RWPE1 (cell line): ENCODE data around the gene TUB.

ENCODE experiments used
- CTCF ChIA-PET: fragments of 350-600 bp; sonication (Branson Sonifier 250); formaldehyde crosslinking; extraction: SDS; loops from one replicate; lab custom pipeline; 2021; lab: Yijun Ruan, JAX
- POLR2A ChIA-PET: fragments of 400-600 bp; formaldehyde crosslinking; extraction: SDS; loops from one replicate; lab custom pipeline; 2020; ENCODE audit warnings: antibody characterized with exemption; ENCODE audit not compliant: low non-redundant PET; lab: Yijun Ruan, JAX
- DNase-seq: peaks from one replicate; pipeline ENCODE4 v3.0.0; 2012; ENCODE audit warnings: low spot score
- H3K27ac ChIP-seq: fragments of 450-650 bp; 2 replicates; pipeline ENCODE4 v1.5.1; 2017
- CTCF ChIP-seq: fragments of 450-650 bp; conservative IDR thresholded peaks from 2 replicates; pipeline ENCODE4 v1.5.1; 2017; ENCODE audit warnings: low read depth, mild to moderate bottlenecking

TUB gene

GRCh38 chr11:8058216-8058615 lies 22.8 kb upstream of the TUB start:
- POLR2A ChIA-PET: no interaction called here
- no peak for TF ChIP-seq CTCF
- DNase-seq: no peak
- no peak overlapping the region for H3K27ac ChIP-seq
- CTCF ChIA-PET: no interaction called here

GRCh38 chr11:8059030-8059429 lies 22.0 kb upstream of the TUB start:
- H3K27ac ChIP-seq: no peak overlapping the region
- DNase-seq: no peak
- ChIA-PET POLR2A (no interaction called here), CTCF (no interaction called here)
- no peak for TF ChIP-seq CTCF

- CTCF ChIA-PET: no interaction called here
- TF ChIP-seq CTCF: no peak
- POLR2A ChIA-PET: no interaction called here
- no peak overlapping the region for H3K27ac ChIP-seq
- DNase-seq: no peak
Observed at GRCh38 chr11:8059571-8060011, 21.4 kb upstream of the TUB start.

GRCh38 chr11:8060146-8060719 lies 20.8 kb upstream of the TUB start:
- CTCF ChIA-PET: no interaction called here
- H3K27ac ChIP-seq: no peak overlapping the region
- no peak for DNase-seq
- POLR2A ChIA-PET: no interaction called here
- no peak for TF ChIP-seq CTCF

DNA sequence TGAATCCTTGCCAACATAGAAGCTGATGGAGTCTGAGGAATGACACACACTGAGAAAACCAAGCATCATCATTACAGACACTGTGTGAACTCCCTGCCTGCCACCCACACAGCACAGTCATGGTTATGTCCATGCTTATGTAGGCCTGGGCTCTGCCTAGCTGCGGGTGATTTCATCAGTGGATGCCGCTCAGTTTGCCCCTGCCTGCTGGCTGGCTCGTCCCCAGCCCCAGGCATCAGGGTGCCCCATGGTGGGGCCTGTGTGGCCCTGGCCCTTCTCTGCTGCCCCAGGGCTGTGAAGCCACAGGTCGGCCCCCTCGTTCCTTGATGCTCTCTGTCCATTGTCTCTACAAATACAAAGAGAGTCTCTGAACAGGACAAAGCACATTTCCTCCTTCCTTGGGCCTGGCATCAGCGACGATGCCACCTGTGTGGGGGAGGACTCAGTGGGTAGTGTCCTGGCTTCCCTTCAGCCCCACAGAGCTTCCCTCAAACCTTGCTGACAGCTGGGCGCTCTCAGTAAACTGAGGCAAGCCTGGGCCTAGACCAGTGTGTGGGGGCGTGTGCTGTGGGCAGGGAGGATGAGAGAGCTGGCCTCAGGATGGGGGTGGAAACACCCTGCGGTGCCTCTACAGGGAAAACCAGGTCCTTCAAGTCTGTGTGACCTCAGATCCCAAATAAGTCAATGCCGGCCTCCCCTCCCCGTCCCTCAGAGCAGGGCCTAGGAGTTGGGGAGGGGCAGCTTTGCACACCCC lies 20.0 kb upstream of the TUB start:
- no peak for DNase-seq
- ChIA-PET POLR2A (no interaction called here), CTCF (interaction anchor here (0.6 kb wide), 1 partner anchor 153 kb away, joined by 3 read pairs; no protein-coding TSS in a partner anchor)
- no peak overlapping the region for H3K27ac ChIP-seq
- no peak for TF ChIP-seq CTCF

DNA sequence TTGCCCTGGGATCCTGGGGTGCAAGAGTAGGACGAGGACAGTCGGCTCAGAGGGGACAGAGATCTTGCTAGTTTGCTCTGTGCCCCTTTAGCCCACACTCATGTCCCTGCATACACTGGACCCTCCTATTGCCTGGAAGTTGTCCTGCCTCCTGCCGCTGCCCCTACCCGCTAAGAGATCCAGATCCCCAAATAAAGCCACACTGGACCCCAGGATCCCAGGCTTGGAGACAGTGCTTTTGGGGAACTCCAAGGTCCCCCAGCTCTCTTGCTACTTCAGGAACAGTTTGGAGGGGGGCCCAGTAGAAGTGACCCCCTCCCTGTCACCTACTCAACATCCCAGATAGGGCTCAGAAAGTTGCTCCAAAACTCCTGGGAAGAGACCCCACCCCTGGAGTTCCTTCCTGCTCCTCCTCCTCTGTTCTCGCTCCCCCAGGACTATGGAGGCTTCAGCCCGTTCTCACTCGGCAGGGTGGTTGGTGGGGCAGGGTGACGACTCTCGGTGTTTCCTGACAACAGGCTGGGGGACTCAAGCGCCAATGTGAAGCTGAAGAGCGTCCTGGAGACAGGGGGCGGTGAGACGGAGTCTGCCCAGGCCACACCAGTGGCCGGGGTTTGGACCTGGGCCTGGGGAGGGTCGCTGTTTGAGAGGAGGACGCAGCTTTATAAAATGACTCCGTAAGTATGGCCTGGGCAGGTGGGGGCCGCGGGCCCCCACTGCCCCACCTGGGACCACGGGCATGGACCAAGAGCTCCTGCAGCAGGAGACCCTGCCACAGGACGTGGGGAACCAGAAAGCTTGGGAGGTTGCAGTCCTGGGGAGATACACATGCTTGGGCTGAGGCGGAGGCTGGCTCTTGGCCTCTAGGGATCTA lies 19.2 kb upstream of the TUB start:
- ChIA-PET CTCF (no interaction called here), POLR2A (no interaction called here)
- H3K27ac ChIP-seq: no peak overlapping the region

More for the DNA sequence above, 19.2 kb upstream of the TUB start:
- no peak for TF ChIP-seq CTCF
- DNase-seq: no peak
